Sigmoid colon (tissue), 7 donors: ENCODE results near the gene MPC1. TPM values are rescaled to one million over a fixed set of nuclear protein-coding genes. Genes with fewer than 3 reads are reported as not detected.

Experiments
- DNase-seq: peaks from one replicate; pipeline ENCODE4 v3.0.0-alpha.2; 2019
- H3K27ac ChIP-seq, 4 donors: fragments of 200-600 bp; sonication (generic); one replicate each; pipeline ENCODE4 v1.5.1; 2016 to 2019; ENCODE audit warnings: mild to moderate bottlenecking in 1 of 4
- H3K27me3 ChIP-seq, 3 donors: fragments of 200-600 bp; sonication (generic); one replicate each; pipeline ENCODE4 v1.5.1; 2019; ENCODE audit warnings: mild to moderate bottlenecking in 1 of 3
- H3K36me3 ChIP-seq, 4 donors: fragments of 200-600 bp; sonication (generic); one replicate each; pipeline ENCODE4 v1.5.1; 2016 to 2019
- H3K4me1 ChIP-seq, 4 donors: fragments of 200-600 bp; sonication (generic); one replicate each; pipeline ENCODE4 v1.5.1; 2017 to 2019
- H3K4me3 ChIP-seq, 4 donors: fragments of 200-600 bp; sonication (generic); one replicate each; pipeline ENCODE4 v1.5.1; 2017 to 2019; ENCODE audit warnings: mild to moderate bottlenecking in 2 of 4, moderate library complexity in 1 of 4
- H3K9me3 ChIP-seq, 4 donors: fragments of 200-600 bp in 3 of 4; sonication (generic) in 3 of 4; one replicate each; pipeline versions ENCODE4 v1.5.1 to v1.6.1; 2013 to 2019
- EP300 ChIP-seq, 4 donors: sonication (generic); formaldehyde crosslinking; IDR thresholded peaks; one replicate each; pipeline ENCODE4 v1.6.1; 2017; ENCODE audit warnings: antibody characterized with exemption in 4 of 4
- POLR2A ChIP-seq, 2 donors: fragments of 450-650 bp; IDR thresholded peaks; one replicate each; pipeline ENCODE4 v1.6.1; 2016; ENCODE audit warnings: antibody characterized with exemption in 2 of 2, mild to moderate bottlenecking in 2 of 2, moderate library complexity in 2 of 2
- POLR2AphosphoS5 ChIP-seq, 4 donors: sonication (generic); formaldehyde crosslinking; IDR thresholded peaks; one replicate each; pipeline ENCODE4 v1.6.1; 2017; ENCODE audit warnings: antibody characterized with exemption in 4 of 4
- WGBS, 2 donors: extraction: QIAGEN DNeasy Blood & Tissue Kit; methylation state at CpG; one replicate each; pipeline ENCODE4 v1.1.7; 2013; 5-methylcytosine and 5-hydroxymethylcytosine counted together
- intact Hi-C: fragments of 100-400 bp; cut with DNase I; formaldehyde crosslinking; loops from one replicate; pipeline ENCODE4 v1.15.1; 2023
- polyA plus RNA-seq, 3 donors: library from polyadenylated mRNA; stranded (reverse); fragments of 200-250 nt; gene quantifications; one replicate each; pipeline ENCODE4 v1.2.3, GENCODE V29; 2013
- total RNA-seq, 4 donors: library from RNA; depleted of rRNA; stranded (reverse); fragments of >200 nt; gene quantifications; one replicate each; pipeline ENCODE4 v1.1.0, GENCODE V29; 2016
- TF ChIP-seq, protein P1 (sequence below), 4 experiments: fragments of 450-650 bp in 3 of 4; fragments of 200-600 bp in 1 of 4; IDR thresholded peaks; one replicate each; pipeline ENCODE4 v1.5.1; 2016 to 2019; ENCODE audit warnings: antibody characterized with exemption in 4 of 4, mild to moderate bottlenecking in 3 of 4, moderate library complexity in 2 of 4
- donor health status: healthy with polysubstance abuse.
- donor health status: Bipolar disorder and iron deficiency.
- donor health status: healthy.

The MPC1 gene
- total and polyA plus RNA-seq, 7 donors, result 52.9 to 310 (median 82.0) TPM

DNA sequence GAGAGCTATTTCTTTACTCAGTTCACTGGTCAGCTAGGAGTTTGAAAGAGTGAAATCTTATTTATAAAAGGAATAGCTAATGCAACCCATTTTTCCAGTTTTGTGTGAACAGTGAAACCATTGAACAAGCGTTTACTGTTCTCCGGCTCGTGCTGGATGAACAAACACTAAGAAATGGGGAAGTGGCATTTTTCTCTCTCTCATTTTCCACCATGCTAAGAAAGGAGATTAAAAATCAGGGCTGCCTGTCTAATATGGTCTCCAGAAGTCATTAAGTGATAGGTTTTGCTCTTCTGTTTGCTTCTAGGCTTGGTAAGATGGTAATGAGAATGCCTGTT is 39.6 kb downstream of the MPC1 start:
- TF ChIP-seq POLR2AphosphoS5 (IDR thresholded peaks at IDR 0.05) (no peak), POLR2A (IDR thresholded peaks at IDR 0.05) (no peak), EP300 (IDR thresholded peaks at IDR 0.05) (no peak)
- TF ChIP-seq, protein P1, sequence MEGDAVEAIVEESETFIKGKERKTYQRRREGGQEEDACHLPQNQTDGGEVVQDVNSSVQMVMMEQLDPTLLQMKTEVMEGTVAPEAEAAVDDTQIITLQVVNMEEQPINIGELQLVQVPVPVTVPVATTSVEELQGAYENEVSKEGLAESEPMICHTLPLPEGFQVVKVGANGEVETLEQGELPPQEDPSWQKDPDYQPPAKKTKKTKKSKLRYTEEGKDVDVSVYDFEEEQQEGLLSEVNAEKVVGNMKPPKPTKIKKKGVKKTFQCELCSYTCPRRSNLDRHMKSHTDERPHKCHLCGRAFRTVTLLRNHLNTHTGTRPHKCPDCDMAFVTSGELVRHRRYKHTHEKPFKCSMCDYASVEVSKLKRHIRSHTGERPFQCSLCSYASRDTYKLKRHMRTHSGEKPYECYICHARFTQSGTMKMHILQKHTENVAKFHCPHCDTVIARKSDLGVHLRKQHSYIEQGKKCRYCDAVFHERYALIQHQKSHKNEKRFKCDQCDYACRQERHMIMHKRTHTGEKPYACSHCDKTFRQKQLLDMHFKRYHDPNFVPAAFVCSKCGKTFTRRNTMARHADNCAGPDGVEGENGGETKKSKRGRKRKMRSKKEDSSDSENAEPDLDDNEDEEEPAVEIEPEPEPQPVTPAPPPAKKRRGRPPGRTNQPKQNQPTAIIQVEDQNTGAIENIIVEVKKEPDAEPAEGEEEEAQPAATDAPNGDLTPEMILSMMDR (IDR thresholded peaks at IDR 0.05), result no peak
- WGBS, 2 donors, result 9 to 16% methylated on average over 3 of the region's 3 CpGs
- intact Hi-C loops, result loop anchor here (1.0 kb wide), 1 partner anchor 38 kb away; no protein-coding TSS in a partner anchor
- peak overlapping the region; percentile 67 to 100 (median 96) for H3K4me3 ChIP-seq
- peaks cover 0 to 45% (median 34%) of the 10 kb centered on the region in 4 donors for H3K4me1 ChIP-seq
- no peaks in the 10 kb centered on the region for H3K36me3 ChIP-seq
- no peaks in the 10 kb centered on the region for H3K27me3 ChIP-seq
- H3K27ac ChIP-seq, result peak overlapping the region; percentile 84 to 93 (median 90)
- DNase-seq, result no peak
- H3K9me3 ChIP-seq, result no peaks in the 10 kb centered on the region

DNA sequence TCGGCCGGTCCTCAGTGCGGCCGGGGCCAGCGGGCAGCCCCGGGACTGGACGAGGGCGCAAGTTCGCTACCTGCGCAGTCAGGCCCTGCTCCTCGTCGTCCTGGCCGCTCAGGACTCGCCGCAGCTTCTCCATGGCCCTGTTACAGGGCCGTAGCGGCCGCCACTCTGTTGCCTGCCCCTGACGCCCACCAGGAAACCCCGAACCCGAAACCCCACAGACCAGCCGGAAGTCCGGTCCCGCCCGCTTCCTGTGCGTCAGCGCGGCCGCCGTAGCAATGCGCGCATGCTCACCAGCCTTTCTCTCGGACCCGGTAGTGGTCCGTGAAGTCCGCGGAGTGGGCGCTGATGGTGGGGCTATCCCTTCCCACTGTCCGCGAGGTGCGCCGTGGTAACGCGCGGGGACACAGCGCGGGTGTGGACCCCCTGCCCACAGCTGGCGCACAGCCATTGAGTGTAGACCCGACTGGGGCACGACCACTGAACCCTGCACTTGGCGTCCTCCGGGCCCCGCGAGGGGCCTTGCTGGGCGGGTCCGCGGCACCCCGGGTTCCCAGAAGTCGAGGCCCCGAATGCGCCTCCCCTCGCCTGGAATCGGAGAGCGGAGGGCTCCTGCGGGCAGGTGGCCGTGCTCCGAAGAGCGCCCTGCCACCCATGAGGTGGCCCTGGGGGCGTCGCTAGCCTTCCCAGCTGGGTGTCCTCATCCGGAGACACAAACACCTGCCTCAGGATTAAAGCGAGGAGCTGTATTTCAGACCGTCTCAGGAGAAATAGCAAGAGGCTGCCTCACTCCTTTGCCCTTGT is 40.2 kb downstream of the MPC1 start, which contains the start of gene SFT2D1:
TSS of gene SFT2D1 (minus strand) at position 197 of the 801 bp plus-strand sequence. CDS start at position 133, 64 bp downstream.
- WGBS, 2 donors, result 0 to 1% methylated on average over 73 of the region's 73 CpGs
- H3K27me3 ChIP-seq, result no peaks in the 10 kb centered on the region
- intact Hi-C loops, result loop anchor here (1.0 kb wide), 1 partner anchor 39 kb away; no protein-coding TSS in a partner anchor
- H3K4me3 ChIP-seq, result peak within 1 kb of the TSS; percentile 67 to 100 (median 96)
- H3K27ac ChIP-seq, result peak within 1 kb of the TSS; percentile 84 to 93 (median 90)
- H3K36me3 ChIP-seq, result peaks cover 0 to 3% (median 0%) of the 10 kb centered on the region in 4 donors
- peak in 1 of 4 donors; percentile 16 for TF ChIP-seq EP300 (IDR thresholded peaks at IDR 0.05)
- TF ChIP-seq, protein P1 (IDR thresholded peaks at IDR 0.05), result no peak
- TF ChIP-seq POLR2AphosphoS5 (IDR thresholded peaks at IDR 0.05), result peak; percentile 93 to 98 (median 96)
- TF ChIP-seq POLR2A (IDR thresholded peaks at IDR 0.05), result peak; percentile 90
- no peaks in the 10 kb centered on the region for H3K9me3 ChIP-seq
- peak; percentile 92 for DNase-seq
- H3K4me1 ChIP-seq, result peaks cover 0 to 46% (median 34%) of the 10 kb centered on the region in 4 donors

DNA sequence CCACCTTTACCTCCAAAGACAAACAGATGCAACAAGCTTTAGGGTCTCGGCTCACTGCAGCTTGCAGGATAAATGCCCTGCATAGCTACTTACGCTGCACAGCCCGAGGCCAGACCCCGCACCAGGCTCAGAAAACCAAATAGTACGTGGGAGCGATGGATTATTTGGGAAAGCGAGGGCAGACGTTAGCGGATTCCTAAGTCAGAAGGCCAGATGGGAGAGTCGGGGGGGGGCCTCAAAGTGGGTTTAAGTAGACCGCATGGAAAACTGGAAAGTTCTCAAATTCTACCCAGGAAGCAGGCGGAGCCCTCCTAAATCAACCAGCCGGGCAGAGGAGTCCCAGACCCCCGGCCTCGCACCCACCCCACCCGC is 40.8 kb downstream of the MPC1 start:
- intact Hi-C loops, result no loop called here
- H3K36me3 ChIP-seq, result peaks cover 0 to 9% (median 0%) of the 10 kb centered on the region in 4 donors
- H3K27me3 ChIP-seq, result no peaks in the 10 kb centered on the region
- no peak for DNase-seq
- peak overlapping the region; percentile 84 to 93 (median 90) for H3K27ac ChIP-seq
- peaks cover 0 to 46% (median 34%) of the 10 kb centered on the region in 4 donors for H3K4me1 ChIP-seq
- H3K4me3 ChIP-seq, result peak overlapping the region; percentile 67 to 100 (median 96)
- no peaks in the 10 kb centered on the region for H3K9me3 ChIP-seq
- TF ChIP-seq POLR2A (IDR thresholded peaks at IDR 0.05) (no peak), POLR2AphosphoS5 (IDR thresholded peaks at IDR 0.05) (no peak), EP300 (IDR thresholded peaks at IDR 0.05) (no peak)
- TF ChIP-seq, protein P1 (IDR thresholded peaks at IDR 0.05), result no peak
- 0% methylated on average over 16 of the region's 16 CpGs for WGBS, 2 donors

DNA sequence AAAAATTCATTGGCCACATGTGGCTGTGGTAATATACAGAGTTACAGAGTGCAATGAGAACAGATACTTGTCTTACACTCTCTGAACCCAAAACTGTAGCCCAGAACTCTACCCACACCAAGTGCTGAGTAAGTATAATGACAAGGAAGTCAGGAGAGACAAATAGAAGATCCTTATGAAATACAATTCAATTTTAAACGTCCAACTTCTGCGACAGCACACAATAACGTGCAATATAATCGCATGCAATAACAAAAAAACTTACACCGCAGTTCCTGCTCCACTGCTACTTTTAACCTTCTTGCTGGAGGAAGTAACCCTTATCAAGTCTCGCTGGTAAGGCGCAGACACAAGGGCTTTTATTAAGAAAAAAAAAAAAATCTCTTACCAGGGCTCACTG is 41.3 kb downstream of the MPC1 start:
- H3K9me3 ChIP-seq, result no peaks in the 10 kb centered on the region
- no peak for TF ChIP-seq POLR2AphosphoS5 (IDR thresholded peaks at IDR 0.05)
- no peak for TF ChIP-seq EP300 (IDR thresholded peaks at IDR 0.05)
- no peak for TF ChIP-seq POLR2A (IDR thresholded peaks at IDR 0.05)
- TF ChIP-seq, protein P1 (IDR thresholded peaks at IDR 0.05), result no peak
- peak overlapping the region; percentile 67 to 100 (median 96) for H3K4me3 ChIP-seq
- 8 to 10% methylated on average over 7 of the region's 7 CpGs for WGBS, 2 donors
- peaks cover 0 to 49% (median 36%) of the 10 kb centered on the region in 4 donors for H3K4me1 ChIP-seq
- no peaks in the 10 kb centered on the region for H3K27me3 ChIP-seq
- peaks cover 0 to 12% (median 0%) of the 10 kb centered on the region in 4 donors for H3K36me3 ChIP-seq
- DNase-seq, result no peak
- peak overlapping the region in 2 of 4 donors; percentile 84 to 93 for H3K27ac ChIP-seq
- intact Hi-C loops, result no loop called here
